Activated CD8-positive, alpha-beta T cell treated with anti-CD3 and anti-CD28 coated beads, Interleukin-2, amount 10 ng/mL, durations not matched to agents 7 days and 5 days (primary cell): ENCODE results near the gene TCF3. TPM values are rescaled to one million over a fixed set of nuclear protein-coding genes. Genes with fewer than 3 reads are reported as not detected.
A peak's percentile ranks its signal among the peaks of the same experiment; 100 is the strongest.

Source experiments
- ATAC-seq: fragments of 150-1000 bp; cut with Tn5 transposase; one replicate; pipeline ENCODE4 v1.10.0; 2021; ENCODE audit warnings: moderate library complexity
- CTCF ChIA-PET: fragments of 350-600 bp; sonication (Branson Sonifier 250); formaldehyde crosslinking; loops from one replicate; lab custom pipeline; 2021; ENCODE audit warnings: antibody characterized with exemption; lab: Charles Lee
- POLR2A ChIA-PET: fragments of 350-600 bp; sonication (Branson Sonifier 250); formaldehyde crosslinking; loops from one replicate; lab custom pipeline; 2021; ENCODE audit warnings: antibody characterized with exemption; lab: Charles Lee
- DNase-seq: peaks from one replicate; pipeline ENCODE4 v3.0.0-alpha.2; 2020
- H3K27ac Mint-ChIP-seq: one replicate; pipeline ENCODE4 v1.8.0; 2021; ENCODE audit warnings: mild to moderate bottlenecking, mixed read lengths
- H3K27me3 Mint-ChIP-seq: one replicate; pipeline ENCODE4 v1.8.0; 2021; ENCODE audit warnings: low read depth, mixed read lengths
- H3K36me3 Mint-ChIP-seq: one replicate; pipeline ENCODE4 v1.8.0; 2021; ENCODE audit warnings: low read depth, mixed read lengths
- H3K4me1 Mint-ChIP-seq: one replicate; pipeline ENCODE4 v1.8.0; 2021; ENCODE audit warnings: low read depth, mixed read lengths
- H3K4me3 Mint-ChIP-seq: one replicate; pipeline ENCODE4 v1.8.0; 2021; ENCODE audit warnings: mild to moderate bottlenecking, mixed read lengths
- H3K9me3 Mint-ChIP-seq: one replicate; pipeline ENCODE4 v1.8.0; 2022; ENCODE audit warnings: mixed read lengths; ENCODE audit not compliant: insufficient read depth
- total RNA-seq, 2 experiments: library from RNA; stranded (reverse); gene quantifications; one replicate each; pipeline ENCODE4 v1.2.3, GENCODE V29; 2021

The TCF3 gene
- total RNA-seq, 2 experiments from 2014 or later: 130 to 137 TPM

GRCh38 chr19:1684573-1684912 lies 32.1 kb upstream of the TCF3 start:
- no peaks in the 10 kb centered on the region for H3K36me3 Mint-ChIP-seq
- POLR2A ChIA-PET: no interaction called here
- H3K4me3 Mint-ChIP-seq: no peak overlapping the region
- H3K4me1 Mint-ChIP-seq: no peaks in the 10 kb centered on the region
- ATAC-seq (no peak), DNase-seq (no peak)
- CTCF ChIA-PET: interaction anchor here (1.4 kb wide), 1 partner anchor 12 kb away, joined by 3 read pairs; no protein-coding TSS in a partner anchor
- H3K27ac Mint-ChIP-seq: no peak overlapping the region
- peaks cover 6% of the 10 kb centered on the region for H3K27me3 Mint-ChIP-seq
- no peaks in the 10 kb centered on the region for H3K9me3 Mint-ChIP-seq

GRCh38 chr19:1683869-1684572 lies 31.6 kb upstream of the TCF3 start:
- Mint-ChIP-seq H3K4me3 (no peak overlapping the region), H3K4me1 (no peaks in the 10 kb centered on the region), H3K27me3 (peaks cover 6% of the 10 kb centered on the region), H3K9me3 (no peaks in the 10 kb centered on the region), H3K27ac (no peak overlapping the region), H3K36me3 (no peaks in the 10 kb centered on the region)
- POLR2A ChIA-PET: no interaction called here
- CTCF ChIA-PET: interaction anchor here (1.4 kb wide), 1 partner anchor 12 kb away, joined by 3 read pairs; no protein-coding TSS in a partner anchor
- ATAC-seq (no peak), DNase-seq (no peak)

- no peaks in the 10 kb centered on the region for H3K36me3 Mint-ChIP-seq
- H3K4me1 Mint-ChIP-seq: no peaks in the 10 kb centered on the region
- ChIA-PET POLR2A (no interaction called here), CTCF (interaction anchor here (1.6 kb wide), 1 partner anchor 8 kb away, joined by 6 read pairs; no protein-coding TSS in a partner anchor)
- ATAC-seq (no peak), DNase-seq (no peak)
- H3K27ac Mint-ChIP-seq: no peak overlapping the region
- no peaks in the 10 kb centered on the region for H3K9me3 Mint-ChIP-seq
- H3K27me3 Mint-ChIP-seq: peaks cover 18% of the 10 kb centered on the region
- H3K4me3 Mint-ChIP-seq: no peak overlapping the region
Observed at GRCh38 chr19:1680976-1681375, 28.6 kb upstream of the TCF3 start.

- Mint-ChIP-seq H3K4me1 (peaks cover 4% of the 10 kb centered on the region), H3K27ac (no peak overlapping the region), H3K27me3 (peaks cover 27% of the 10 kb centered on the region), H3K9me3 (no peaks in the 10 kb centered on the region), H3K36me3 (no peaks in the 10 kb centered on the region), H3K4me3 (no peak overlapping the region)
- DNase-seq: no peak
- ChIA-PET POLR2A (interaction anchor here (0.6 kb wide), 1 partner anchor 72 kb away, joined by 3 read pairs; no protein-coding TSS in a partner anchor), CTCF (interaction anchor here (0.6 to 1.5 kb wide), 2 partner anchors 7 to 132 kb away, joined by 3 to 5 read pairs; no protein-coding TSS in a partner anchor)
- no peak for ATAC-seq
Observed at GRCh38 chr19:1678073-1678472, 25.7 kb upstream of the TCF3 start.

- H3K4me1 Mint-ChIP-seq: peaks cover 4% of the 10 kb centered on the region
- CTCF ChIA-PET: interaction anchor here (1.5 kb wide), 1 partner anchor 131 kb away, joined by 5 read pairs; no protein-coding TSS in a partner anchor
- no peak for DNase-seq
- H3K9me3 Mint-ChIP-seq: no peaks in the 10 kb centered on the region
- H3K36me3 Mint-ChIP-seq: no peaks in the 10 kb centered on the region
- H3K27ac Mint-ChIP-seq: no peak overlapping the region
- ATAC-seq: no peak
- POLR2A ChIA-PET: no interaction called here
- H3K27me3 Mint-ChIP-seq: peaks cover 26% of the 10 kb centered on the region
- no peak overlapping the region for H3K4me3 Mint-ChIP-seq
Observed at GRCh38 chr19:1676351-1677266, 24.2 kb upstream of the TCF3 start.

- ATAC-seq (no peak), DNase-seq (no peak)
- H3K27ac Mint-ChIP-seq: no peak overlapping the region
- POLR2A ChIA-PET: no interaction called here
- H3K4me1 Mint-ChIP-seq: peaks cover 7% of the 10 kb centered on the region
- no peak overlapping the region for H3K4me3 Mint-ChIP-seq
- no peaks in the 10 kb centered on the region for H3K9me3 Mint-ChIP-seq
- H3K36me3 Mint-ChIP-seq: no peaks in the 10 kb centered on the region
- CTCF ChIA-PET: no interaction called here
- H3K27me3 Mint-ChIP-seq: peaks cover 30% of the 10 kb centered on the region
Observed at GRCh38 chr19:1675633-1676350, 23.4 kb upstream of the TCF3 start.

GRCh38 chr19:1674293-1674679 lies 21.9 kb upstream of the TCF3 start:
- Mint-ChIP-seq H3K9me3 (no peaks in the 10 kb centered on the region), H3K27ac (no peak overlapping the region), H3K27me3 (peaks cover 38% of the 10 kb centered on the region), H3K36me3 (no peaks in the 10 kb centered on the region), H3K4me3 (no peak overlapping the region), H3K4me1 (peaks cover 7% of the 10 kb centered on the region)
- DNase-seq (no peak), ATAC-seq (no peak)
- ChIA-PET CTCF (interaction anchor here (3.0 kb wide), 1 partner anchor 128 kb away, joined by 31 read pairs; no protein-coding TSS in a partner anchor), POLR2A (no interaction called here)

GRCh38 chr19:1673645-1674292 lies 21.4 kb upstream of the TCF3 start:
- Mint-ChIP-seq H3K4me3 (no peak overlapping the region), H3K27ac (no peak overlapping the region), H3K4me1 (peaks cover 7% of the 10 kb centered on the region), H3K36me3 (no peaks in the 10 kb centered on the region), H3K9me3 (no peaks in the 10 kb centered on the region), H3K27me3 (peaks cover 42% of the 10 kb centered on the region)
- no peak for DNase-seq
- ChIA-PET POLR2A (no interaction called here), CTCF (interaction anchor here (0.6 to 3.0 kb wide), 3 partner anchors 83 to 152 kb away, joined by 3 to 31 read pairs (median 12); no protein-coding TSS in a partner anchor)
- ATAC-seq: no peak

GRCh38 chr19:1672769-1673644 lies 20.6 kb upstream of the TCF3 start:
- Mint-ChIP-seq H3K9me3 (no peaks in the 10 kb centered on the region), H3K27me3 (peaks cover 44% of the 10 kb centered on the region), H3K27ac (no peak overlapping the region), H3K4me3 (no peak overlapping the region), H3K4me1 (peaks cover 8% of the 10 kb centered on the region), H3K36me3 (no peaks in the 10 kb centered on the region)
- CTCF ChIA-PET: interaction anchor here (0.6 to 3.4 kb wide), 27 partner anchors 8 to 165 kb away, joined by 3 to 31 read pairs (median 5); partner anchors contain the start of genes MBD3 and TCF3
- DNase-seq (no peak), ATAC-seq (no peak)
- POLR2A ChIA-PET: interaction anchor here (0.7 kb wide), 1 partner anchor 67 kb away, joined by 3 read pairs; the partner anchor contains the start of gene UQCR11

GRCh38 chr19:1672038-1672768 lies 19.8 kb upstream of the TCF3 start:
- POLR2A ChIA-PET: interaction anchor here (0.7 kb wide), 1 partner anchor 67 kb away, joined by 3 read pairs; the partner anchor contains the start of gene UQCR11
- CTCF ChIA-PET: interaction anchor here (0.7 to 3.4 kb wide), 29 partner anchors 9 to 166 kb away, joined by 3 to 31 read pairs (median 4); partner anchors contain the start of genes MBD3 and TCF3
- H3K27me3 Mint-ChIP-seq: peaks cover 48% of the 10 kb centered on the region
- H3K4me1 Mint-ChIP-seq: peaks cover 10% of the 10 kb centered on the region
- no peak overlapping the region for H3K27ac Mint-ChIP-seq
- H3K9me3 Mint-ChIP-seq: no peaks in the 10 kb centered on the region
- no peak overlapping the region for H3K4me3 Mint-ChIP-seq
- H3K36me3 Mint-ChIP-seq: no peaks in the 10 kb centered on the region
- ATAC-seq (peak; percentile 65), DNase-seq (peak; percentile 60)
